Testis (tissue), 3 donors: Measurements from ENCODE around the gene PTPRN2. TPM values are rescaled to one million over a fixed set of nuclear protein-coding genes. Genes with fewer than 3 reads are reported as not detected.

Experiments used
- DNase-seq: peaks from one replicate; pipeline ENCODE4 v3.0.0-alpha.2; 2019
- H3K27ac ChIP-seq, 2 donors: fragments of 200-600 bp; sonication (generic); one replicate each; pipeline ENCODE4 v1.5.1; 2019
- H3K27me3 ChIP-seq: fragments of 200-600 bp; sonication (generic); one replicate; pipeline ENCODE4 v1.5.1; 2019
- H3K36me3 ChIP-seq: fragments of 200-600 bp; sonication (generic); one replicate; pipeline ENCODE4 v1.5.1; 2017; ENCODE audit warnings: low read depth; ENCODE audit errors: missing control alignments
- H3K4me1 ChIP-seq: fragments of 200-600 bp; sonication (generic); one replicate; pipeline ENCODE4 v1.5.1; 2019
- H3K4me3 ChIP-seq, 2 donors: fragments of 200-600 bp; sonication (generic); one replicate each; pipeline ENCODE4 v1.5.1; 2017 to 2019
- H3K9me3 ChIP-seq: fragments of 200-600 bp; sonication (generic); one replicate; pipeline ENCODE4 v1.5.1; 2017
- CTCF ChIP-seq, 3 experiments: fragments of 450-650 bp in 2 of 3; fragments of 200-600 bp in 1 of 3; sonication (generic) in 1 of 3; IDR thresholded peaks; one replicate each; pipeline ENCODE4 v1.5.1; 2016 to 2019; ENCODE audit warnings: antibody characterized with exemption in 3 of 3, mild to moderate bottlenecking in 2 of 3, moderate library complexity in 1 of 3
- POLR2A ChIP-seq: fragments of 450-650 bp; IDR thresholded peaks from one replicate; pipeline ENCODE4 v1.6.1; 2017; ENCODE audit warnings: antibody characterized with exemption, mild to moderate bottlenecking, moderate library complexity
- WGBS, 2 donors: methylation state at CpG; one replicate each; pipeline ENCODE4 v1.1.5; 2018; 5-methylcytosine and 5-hydroxymethylcytosine counted together
- intact Hi-C: fragments of 100-400 bp; cut with DNase I; formaldehyde crosslinking; loops from one replicate; pipeline ENCODE4 v1.15.1; 2023; ENCODE audit warnings: low total_unique reads
- polyA plus RNA-seq: library from polyadenylated mRNA; stranded (reverse); fragments of 350-450 nt; fragmentation: Illumina TruSeq; extraction: RNeasy Lipid Tissue Mini Kit (QIAGEN cat#74804); gene quantifications from one replicate; pipeline ENCODE4 v1.2.3, GENCODE V29; 2014; ENCODE audit warnings: low read depth, low replicate concordance; ENCODE audit not compliant: insufficient read depth
- total RNA-seq, 2 donors: library from RNA; depleted of rRNA; stranded (reverse); fragments of >200 nt; gene quantifications; one replicate each; pipeline ENCODE4 v1.2.3, GENCODE V29; 2016

Gene PTPRN2
- total and polyA plus RNA-seq, 3 donors from 2014 or later = 9.3 to 10.8 (median 9.8) TPM

GRCh38 chr7:157603716-157604115 is 983.9 kb downstream of the PTPRN2 start:
- intact Hi-C loops = no loop called here
- 91 to 92% methylated on average over 20 to 21 of the region's 21 CpGs for WGBS, 2 donors
- Histone ChIP-seq H3K27me3 (no peaks in the 10 kb centered on the region), H3K27ac (no peak overlapping the region), H3K4me1 (no peaks in the 10 kb centered on the region), H3K9me3 (no peaks in the 10 kb centered on the region), H3K36me3 (no peaks in the 10 kb centered on the region), H3K4me3 (no peak overlapping the region)
- no peak for TF ChIP-seq POLR2A
- no peak for TF ChIP-seq CTCF (IDR thresholded peaks at IDR 0.05)
- DNase-seq = no peak

DNA sequence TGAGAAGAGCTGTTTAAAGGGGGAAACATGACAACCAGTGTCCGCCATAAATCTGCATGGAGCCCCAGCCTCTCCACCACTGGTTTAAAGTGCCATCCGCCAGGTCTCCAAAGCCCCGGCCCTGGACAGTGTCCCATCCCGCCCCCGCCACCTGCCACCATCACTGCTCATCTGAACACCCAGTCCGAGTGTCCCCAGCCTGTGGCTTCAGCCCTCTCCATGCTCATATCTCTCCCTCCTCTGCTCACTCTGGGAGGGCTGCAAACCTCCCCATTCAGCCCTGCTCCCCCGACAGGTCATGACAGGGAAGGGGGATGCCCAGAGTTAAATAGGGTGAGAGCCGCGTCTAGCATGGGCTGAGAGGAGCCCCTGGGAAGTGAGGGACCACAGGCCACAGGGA is 984.6 kb downstream of the PTPRN2 start:
- H3K27ac ChIP-seq = no peak overlapping the region
- intact Hi-C loops = no loop called here
- WGBS, 2 donors = 94 to 95% methylated on average over 7 to 9 of the region's 9 CpGs
- no peaks in the 10 kb centered on the region for H3K27me3 ChIP-seq
- no peak for DNase-seq
- H3K4me3 ChIP-seq = no peak overlapping the region
- no peaks in the 10 kb centered on the region for H3K9me3 ChIP-seq
- TF ChIP-seq CTCF (IDR thresholded peaks at IDR 0.05) (no peak), POLR2A (no peak)
- no peaks in the 10 kb centered on the region for H3K4me1 ChIP-seq
- H3K36me3 ChIP-seq = no peaks in the 10 kb centered on the region

- Histone ChIP-seq H3K27me3 (no peaks in the 10 kb centered on the region), H3K4me1 (no peaks in the 10 kb centered on the region), H3K27ac (no peak overlapping the region), H3K9me3 (no peaks in the 10 kb centered on the region), H3K36me3 (no peaks in the 10 kb centered on the region), H3K4me3 (no peak overlapping the region)
- DNase-seq = no peak
- TF ChIP-seq POLR2A = no peak
- TF ChIP-seq CTCF (IDR thresholded peaks at IDR 0.05) = no peak
- intact Hi-C loops = no loop called here
- 92 to 100% methylated on average over 4 to 14 of the region's 14 CpGs for WGBS, 2 donors
These were observed 985.0 kb downstream of the PTPRN2 start for GRCh38 chr7:157602581-157602980.

GRCh38 chr7:157602156-157602555 is 985.5 kb downstream of the PTPRN2 start:
- no peaks in the 10 kb centered on the region for H3K36me3 ChIP-seq
- TF ChIP-seq CTCF (IDR thresholded peaks at IDR 0.05) (no peak), POLR2A (no peak)
- intact Hi-C loops = no loop called here

DNA sequence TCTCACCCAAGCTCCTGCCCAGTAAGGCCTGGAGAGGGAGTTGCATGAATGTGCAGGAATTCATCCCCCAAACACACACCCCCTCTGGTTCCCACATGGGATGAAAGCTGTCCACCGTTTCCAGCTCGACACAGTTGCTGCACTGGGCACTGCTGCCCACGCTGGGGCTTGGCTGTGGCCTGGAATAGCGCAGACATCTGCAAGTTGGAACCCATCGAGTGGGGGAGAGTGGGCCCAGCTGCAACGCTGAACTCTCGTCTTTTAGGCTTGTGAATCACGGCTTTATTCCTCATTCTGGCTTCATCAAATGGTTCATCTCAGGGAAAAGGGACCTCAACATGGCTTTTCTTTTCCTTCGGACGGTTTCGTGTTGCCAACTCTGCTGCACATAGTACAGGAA is 986.1 kb downstream of the PTPRN2 start:
- Histone ChIP-seq H3K9me3 (no peaks in the 10 kb centered on the region), H3K27ac (no peak overlapping the region), H3K36me3 (no peaks in the 10 kb centered on the region), H3K4me3 (no peak overlapping the region), H3K4me1 (no peaks in the 10 kb centered on the region), H3K27me3 (no peaks in the 10 kb centered on the region)
- WGBS, 2 donors = 88 to 91% methylated on average over 11 of the region's 11 CpGs
- DNase-seq = no peak
- intact Hi-C loops = no loop called here
- TF ChIP-seq CTCF (IDR thresholded peaks at IDR 0.05) = no peak
- no peak for TF ChIP-seq POLR2A

More at GRCh38 chr7:157602156-157602555, 985.5 kb downstream of the PTPRN2 start:
- no peaks in the 10 kb centered on the region for H3K9me3 ChIP-seq
- H3K4me1 ChIP-seq = no peaks in the 10 kb centered on the region
- no peaks in the 10 kb centered on the region for H3K27me3 ChIP-seq
- H3K4me3 ChIP-seq = no peak overlapping the region
- H3K27ac ChIP-seq = no peak overlapping the region
- WGBS, 2 donors = 86% methylated on average over 15 of the region's 15 CpGs; no CpG with 5 or more reads in 1 of the 2 donors
- no peak for DNase-seq
